ENCODE results near the gene IFFO2. TPM values are rescaled to one million over a fixed set of nuclear protein-coding genes. Genes with fewer than 3 reads are reported as not detected.
A peak's percentile ranks its signal among the peaks of the same experiment; 100 is the strongest.

Gene IFFO2
- total and polyA plus RNA-seq, 2 of the 8 experiments (the other 6 are each of a cell fraction or from before 2014, with no cell fraction given): 6.6 to 10.4 TPM

DNA sequence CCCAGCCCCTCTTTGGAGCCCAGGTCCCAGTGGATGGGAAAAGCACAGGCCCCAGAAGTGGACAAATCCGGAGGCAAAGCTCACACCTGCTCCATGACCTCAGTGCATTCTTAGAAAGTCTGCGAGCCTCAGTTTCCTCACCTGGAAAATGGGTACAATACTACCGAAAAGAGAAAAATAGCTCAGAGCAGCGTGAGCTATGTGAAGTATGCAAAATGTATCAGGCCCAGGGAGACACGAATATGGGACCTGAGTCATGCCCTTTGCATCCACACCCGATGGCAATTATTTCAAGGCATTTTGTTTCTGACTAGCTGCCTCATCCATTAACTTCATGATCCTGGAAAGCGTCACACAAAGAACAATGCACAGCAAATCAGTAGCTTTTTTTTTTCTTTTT lies 63.4 kb downstream of the IFFO2 start:
- Histone ChIP-seq H2AK5ac (ENCODE audit: low read depth, low read length) (no peak overlapping the region), H3K14ac (ENCODE audit: insufficient read length) (no peak overlapping the region), H2BK20ac (ENCODE audit: low read length) (no peak overlapping the region), H3K18ac (ENCODE audit: extremely low read depth, low read length) (no peak overlapping the region), H3K4me3 (ENCODE audit: extremely low read depth in 1 of 4, insufficient read depth in 2 of 4, low read depth in 3 of 4, low read length in 4 of 4) (no peak overlapping the region), H3K4me1 (replicated peaks in 1 of 4; ENCODE audit: control insufficient read depth in 3 of 4, insufficient read depth in 4 of 4, low read length in 3 of 4) (peaks cover 0 to 3% (median 0%) of the 10 kb centered on the region in 4 experiments; a peak in 1 of 7 replicates), H2BK15ac (ENCODE audit: low read length) (no peak overlapping the region), H2BK5ac (ENCODE audit: low read depth, low read length) (no peak overlapping the region), H4K20me1 (replicated peaks in 1 of 2; ENCODE audit: control insufficient read depth in 1 of 2, insufficient read depth in 2 of 2, low read length in 2 of 2) (peaks cover 0 to 4% of the 10 kb centered on the region in 2 experiments), H2BK12ac (ENCODE audit: low read depth, low read length) (no peak overlapping the region), H3K27me3 (replicated peaks in 1 of 4; ENCODE audit: control insufficient read depth in 3 of 4, extremely low read depth in 1 of 4, insufficient read depth in 3 of 4, low read length in 3 of 4) (no peaks in the 10 kb centered on the region), H3K4ac (replicated peaks; ENCODE audit: insufficient read length, low read depth, low read length) (no peak overlapping the region), H3K9ac (replicated peaks in 1 of 4; ENCODE audit: extremely low read depth in 1 of 4, low read depth in 3 of 4, low read length in 3 of 4) (no peak overlapping the region), H3K4me2 (ENCODE audit: insufficient read depth in 1 of 2, low read depth in 2 of 2, low read length in 2 of 2) (no peak overlapping the region), H3K23ac (ENCODE audit: insufficient read length) (no peak overlapping the region), H4K5ac (ENCODE audit: insufficient read length, low read depth, low read length) (no peak overlapping the region), H3K27ac (ENCODE audit: low read depth, low read length) (no peak overlapping the region), H3K36me3 (ENCODE audit: control insufficient read depth in 2 of 4, insufficient read depth in 4 of 4, low read length in 3 of 4) (no peaks in the 10 kb centered on the region), H3K23me2 (ENCODE audit: low read depth, low read length) (no peaks in the 10 kb centered on the region), H3K9me3 (ENCODE audit: insufficient read depth in 2 of 2, low read depth in 1 of 2, low read length in 1 of 2) (no peaks in the 10 kb centered on the region), H3K56ac (replicated peaks; ENCODE audit: insufficient read length, low read depth, low read length) (no peak overlapping the region), H2AFZ (ENCODE audit: low read length) (no peak overlapping the region), H4K91ac (replicated peaks; ENCODE audit: insufficient read length, low read length) (no peak overlapping the region), H3K79me1 (ENCODE audit: low read depth, low read length) (peaks cover 4% of the 10 kb centered on the region; the same call in 1 of the 2 replicates), H4K8ac (ENCODE audit: extremely low read depth, insufficient read depth, low read length) (no peak overlapping the region), H3K79me2 (ENCODE audit: control insufficient read depth in 1 of 2, insufficient read depth in 2 of 2, low read length in 2 of 2) (no peaks in the 10 kb centered on the region; a peak in 1 of 4 replicates), H2BK120ac (replicated peaks; ENCODE audit: low read depth, low read length) (no peak overlapping the region)
- 82% methylated on average over 7 of the region's 7 CpGs; no CpG with 5 or more reads in 1 of the 2 experiments for WGBS, 2 experiments (ENCODE audit: extremely low coverage in 1 of 2, insufficient coverage in 1 of 2, insufficient read length in 1 of 2, insufficient replicate concordance in 2 of 2, low coverage in 1 of 2, low lambda C conversion rate in 2 of 2, missing lambda C conversion rate in 1 of 2)
- no peak for DNase-seq (ENCODE audit: low read depth in 1 of 2, low spot score in 2 of 2)
- no peak for TF ChIP-seq CHD2 (IDR thresholded peaks at IDR 0.05; ENCODE audit: low read length)
- TF ChIP-seq KDM1A (IDR thresholded peaks at IDR 0.05; ENCODE audit: borderline replicate concordance, low read length): peak; percentile 84; the same call in 1 of the 2 replicates
- TF ChIP-seq ZNF274 (IDR thresholded peaks at IDR 0.05; ENCODE audit: borderline replicate concordance, extremely low read depth, low read length): no peak
- ChIA-PET CTCF (ENCODE audit: partially characterized antibody) (interaction anchor here (0.7 to 14.4 kb wide), 9 partner anchors 8 to 154 kb away, joined by 3 to 131 read pairs (median 4); partner anchors contain the start of gene ALDH4A1), POLR2A (ENCODE audit: partially characterized antibody) (interaction anchor here (0.8 to 1.7 kb wide), 4 partner anchors 8 to 29 kb away, joined by 3 to 5 read pairs (median 4); partner anchors contain the start of gene ALDH4A1)
- FAIRE-seq: no peak
